Psoas muscle (tissue), 8 donors: Measurements from ENCODE around the gene EPB41L3. TPM values are rescaled to one million over a fixed set of nuclear protein-coding genes. Genes with fewer than 3 reads are reported as not detected.
A peak's percentile ranks its signal among the peaks of the same experiment; 100 is the strongest.

Experiments used
- ATAC-seq, 4 donors: fragments of 200-7000 bp; cut with Tn5 transposase; one replicate each; pipeline ENCODE4 v1.9.1; 2020; ENCODE audit warnings: moderate library complexity in 3 of 4, mild to moderate bottlenecking in 2 of 4
- DNase-seq, 2 donors: peaks; one replicate each; pipeline ENCODE4 v3.0.0-alpha.2; 2020
- H3K27ac ChIP-seq: fragments of 200-600 bp; one replicate; pipeline ENCODE4 v1.8.0; 2022
- H3K27me3 ChIP-seq, 3 donors: fragments of 200-600 bp in 1 of 3; one replicate each; pipeline versions ENCODE4 v1.6.1 to v1.8.0; 2013 to 2022; ENCODE audit warnings: low read length in 2 of 3, mild to moderate bottlenecking in 2 of 3, moderate library complexity in 1 of 3; ENCODE audit not compliant: insufficient read depth in 3 of 3
- H3K36me3 ChIP-seq, 2 donors: fragments of 200-600 bp in 1 of 2; one replicate each; pipeline versions ENCODE4 v1.6.1 to v1.8.0; 2013 to 2022; ENCODE audit warnings: low read depth in 1 of 2, mild to moderate bottlenecking in 1 of 2, moderate library complexity in 1 of 2; ENCODE audit not compliant: insufficient read depth in 1 of 2
- H3K4me1 ChIP-seq: fragments of 200-600 bp; one replicate; pipeline ENCODE4 v1.8.0; 2022
- H3K4me3 ChIP-seq: fragments of 200-600 bp; one replicate; pipeline ENCODE4 v1.8.0; 2022; ENCODE audit warnings: mild to moderate bottlenecking
- H3K9me3 ChIP-seq: fragments of 200-600 bp; one replicate; pipeline ENCODE4 v1.8.0; 2022
- CTCF ChIP-seq: fragments of 200-600 bp; IDR thresholded peaks from one replicate; pipeline ENCODE4 v1.8.0; 2022; ENCODE audit warnings: antibody characterized with exemption
- WGBS, 3 donors: extraction: QIAGEN DNeasy Blood & Tissue Kit; methylation state at CpG; one replicate each; pipeline versions ENCODE4 v1.1.6 to v1.1.7; 2013; 5-methylcytosine and 5-hydroxymethylcytosine counted together
- intact Hi-C, 2 donors: fragments of 100-400 bp; cut with DNase I; formaldehyde crosslinking; loops; one replicate each; pipeline versions ENCODE4 v1.11.0 to v1.14.2; 2022
- polyA plus RNA-seq, 3 donors: library from polyadenylated mRNA; stranded (reverse); fragments of 200-250 nt; gene quantifications; one replicate each; pipeline ENCODE4 v1.2.3, GENCODE V29; 2013
- total RNA-seq, 4 donors: library from RNA; stranded (reverse); fragmentation: NEBNext Ultra II Directional in 2 of 4; extraction: Animal tissue kit (Norgen Biotek cat#: 25700) in 2 of 4; gene quantifications; one replicate each; pipeline versions ENCODE4 v1.2.1 to v1.2.4, GENCODE V29; 2021 to 2023
- donor health status: healthy with polysubstance abuse.
- donor health status: DM: no; HTN: no; CAD: no; lungs with moderate emphysema.
- donor health status: Bipolar disorder and iron deficiency.
- donor health status: healthy.
- donor health status: DM: yes; HTN: yes; CAD: no.
- donor health status: DM: no; HTN: no; CAD: no.
- donor health status: DM: no; HTN: no; CAD: no.
- donor health status: DM: yes; HTN: yes; CAD: no.

The EPB41L3 gene
- total and polyA plus RNA-seq, 7 donors: 1.4 to 23.6 (median 6.0) TPM

GRCh38 chr18:5529471-5529870, 14.3 kb downstream of the EPB41L3 start:
- Histone ChIP-seq H3K4me1 (no peaks in the 10 kb centered on the region), H3K36me3 (no peaks in the 10 kb centered on the region), H3K27me3 (peaks cover 0 to 2% (median 0%) of the 10 kb centered on the region in 3 donors), H3K4me3 (no peak overlapping the region), H3K9me3 (no peaks in the 10 kb centered on the region), H3K27ac (no peak overlapping the region)
- intact Hi-C loops: no loop called here
- no peak for TF ChIP-seq CTCF
- WGBS, 3 donors: 83 to 92% (median 91%) methylated on average over 3 of the region's 3 CpGs
- DNase-seq (no peak), ATAC-seq (no peak)

- Histone ChIP-seq H3K27ac (no peak overlapping the region), H3K27me3 (peaks cover 0 to 2% (median 0%) of the 10 kb centered on the region in 3 donors), H3K36me3 (no peaks in the 10 kb centered on the region), H3K4me1 (no peaks in the 10 kb centered on the region), H3K4me3 (no peak overlapping the region), H3K9me3 (no peaks in the 10 kb centered on the region)
- intact Hi-C loops: no loop called here
- TF ChIP-seq CTCF: no peak
- ATAC-seq (peak in 3 of 4 donors; percentile 56 to 73 (median 61)), DNase-seq (peak in 1 of 2 donors; percentile 53)
- WGBS, 3 donors: 35 to 45% (median 42%) methylated on average over 6 of the region's 6 CpGs
These were observed 16.2 kb downstream of the EPB41L3 start for GRCh38 chr18:5527603-5528002.

GRCh38 chr18:5524660-5525059, 19.1 kb downstream of the EPB41L3 start:
- 52 to 70% (median 68%) methylated on average over 3 of the region's 3 CpGs for WGBS, 3 donors
- Histone ChIP-seq H3K27me3 (peaks cover 0 to 1% (median 0%) of the 10 kb centered on the region in 3 donors), H3K4me3 (no peak overlapping the region), H3K4me1 (no peaks in the 10 kb centered on the region), H3K9me3 (no peaks in the 10 kb centered on the region), H3K27ac (no peak overlapping the region), H3K36me3 (no peaks in the 10 kb centered on the region)
- no peak for TF ChIP-seq CTCF
- DNase-seq: no peak
- intact Hi-C loops: no loop called here
- no peak for ATAC-seq

- H3K9me3 ChIP-seq: no peaks in the 10 kb centered on the region
- ATAC-seq (no peak), DNase-seq (no peak)
- intact Hi-C loops: no loop called here
- no peaks in the 10 kb centered on the region for H3K4me1 ChIP-seq
- no peak overlapping the region for H3K4me3 ChIP-seq
- H3K27ac ChIP-seq: no peak overlapping the region
- no peak for TF ChIP-seq CTCF
- H3K36me3 ChIP-seq: no peaks in the 10 kb centered on the region
- no peaks in the 10 kb centered on the region for H3K27me3 ChIP-seq
- WGBS, 3 donors: 94 to 97% (median 95%) methylated on average over 2 of the region's 2 CpGs
These were observed 22.8 kb downstream of the EPB41L3 start for GRCh38 chr18:5521000-5521399.

- intact Hi-C loops: no loop called here
- Histone ChIP-seq H3K9me3 (no peaks in the 10 kb centered on the region), H3K36me3 (no peaks in the 10 kb centered on the region), H3K27me3 (no peaks in the 10 kb centered on the region), H3K4me3 (no peak overlapping the region), H3K4me1 (no peaks in the 10 kb centered on the region), H3K27ac (no peak overlapping the region)
- WGBS, 3 donors: 60 to 71% (median 63%) methylated on average over 1 of the region's 1 CpG
- no peak for TF ChIP-seq CTCF
- no peak for ATAC-seq
- no peak for DNase-seq
These were observed 23.3 kb downstream of the EPB41L3 start for GRCh38 chr18:5520464-5520863.
